SK-N-MC (cell line): ENCODE measurements around the gene SLC35F3.

Experiments
- EZH2 ChIP-seq: fragments of 200-600 bp; sonication (generic); IDR thresholded peaks from one replicate; pipeline ENCODE4 v1.6.1; 2017; ENCODE audit warnings: antibody characterized with exemption
- POLR2AphosphoS5 ChIP-seq: IDR thresholded peaks from 2 replicates; pipeline ENCODE4 v1.6.1; 2012; ENCODE audit warnings: mild to moderate bottlenecking, low read depth, low read length, borderline replicate concordance

- no peak for TF ChIP-seq POLR2AphosphoS5
- no peak for TF ChIP-seq EZH2
These were observed 329.7 kb downstream of the SLC35F3 start for GRCh38 chr1:234234199-234234598.
